ENCODE measurements around the gene KRT23.

GRCh38 chr17:40945414-40945813 lies 8.0 kb upstream of the KRT23 start:
- no peak for TF ChIP-seq EZH2phosphoT487 (IDR thresholded peaks at IDR 0.05)
- TF ChIP-seq, protein P1, sequence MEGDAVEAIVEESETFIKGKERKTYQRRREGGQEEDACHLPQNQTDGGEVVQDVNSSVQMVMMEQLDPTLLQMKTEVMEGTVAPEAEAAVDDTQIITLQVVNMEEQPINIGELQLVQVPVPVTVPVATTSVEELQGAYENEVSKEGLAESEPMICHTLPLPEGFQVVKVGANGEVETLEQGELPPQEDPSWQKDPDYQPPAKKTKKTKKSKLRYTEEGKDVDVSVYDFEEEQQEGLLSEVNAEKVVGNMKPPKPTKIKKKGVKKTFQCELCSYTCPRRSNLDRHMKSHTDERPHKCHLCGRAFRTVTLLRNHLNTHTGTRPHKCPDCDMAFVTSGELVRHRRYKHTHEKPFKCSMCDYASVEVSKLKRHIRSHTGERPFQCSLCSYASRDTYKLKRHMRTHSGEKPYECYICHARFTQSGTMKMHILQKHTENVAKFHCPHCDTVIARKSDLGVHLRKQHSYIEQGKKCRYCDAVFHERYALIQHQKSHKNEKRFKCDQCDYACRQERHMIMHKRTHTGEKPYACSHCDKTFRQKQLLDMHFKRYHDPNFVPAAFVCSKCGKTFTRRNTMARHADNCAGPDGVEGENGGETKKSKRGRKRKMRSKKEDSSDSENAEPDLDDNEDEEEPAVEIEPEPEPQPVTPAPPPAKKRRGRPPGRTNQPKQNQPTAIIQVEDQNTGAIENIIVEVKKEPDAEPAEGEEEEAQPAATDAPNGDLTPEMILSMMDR (IDR thresholded peaks at IDR 0.05): no peak
- no peak for TF ChIP-seq EZH2 (IDR thresholded peaks at IDR 0.05)

Measured in neural progenitor cell (in vitro differentiated cells).